Renal cortical epithelial cell (primary cell): ENCODE results near the gene CAP2. TPM values are rescaled to one million over a fixed set of nuclear protein-coding genes. Genes with fewer than 3 reads are reported as not detected.
"Not testable (repeated sequence)": the region's sequence is repeated elsewhere in the genome, so short reads cannot be mapped to it uniquely, and the experiment has no call there.

Experiments used
- DNase-seq: peaks from one replicate; pipeline ENCODE4 v3.0.0-alpha.2; 2011; ENCODE audit warnings: low read depth
- total RNA-seq: library from RNA; depleted of rRNA; stranded (reverse); fragments of >200 nt; gene quantifications from 2 replicates; pipeline ENCODE4 v1.2.3, GENCODE V29; 2014

CAP2 gene
- total RNA-seq, 1 donor from 2014 or later, result 13.1 TPM

DNA sequence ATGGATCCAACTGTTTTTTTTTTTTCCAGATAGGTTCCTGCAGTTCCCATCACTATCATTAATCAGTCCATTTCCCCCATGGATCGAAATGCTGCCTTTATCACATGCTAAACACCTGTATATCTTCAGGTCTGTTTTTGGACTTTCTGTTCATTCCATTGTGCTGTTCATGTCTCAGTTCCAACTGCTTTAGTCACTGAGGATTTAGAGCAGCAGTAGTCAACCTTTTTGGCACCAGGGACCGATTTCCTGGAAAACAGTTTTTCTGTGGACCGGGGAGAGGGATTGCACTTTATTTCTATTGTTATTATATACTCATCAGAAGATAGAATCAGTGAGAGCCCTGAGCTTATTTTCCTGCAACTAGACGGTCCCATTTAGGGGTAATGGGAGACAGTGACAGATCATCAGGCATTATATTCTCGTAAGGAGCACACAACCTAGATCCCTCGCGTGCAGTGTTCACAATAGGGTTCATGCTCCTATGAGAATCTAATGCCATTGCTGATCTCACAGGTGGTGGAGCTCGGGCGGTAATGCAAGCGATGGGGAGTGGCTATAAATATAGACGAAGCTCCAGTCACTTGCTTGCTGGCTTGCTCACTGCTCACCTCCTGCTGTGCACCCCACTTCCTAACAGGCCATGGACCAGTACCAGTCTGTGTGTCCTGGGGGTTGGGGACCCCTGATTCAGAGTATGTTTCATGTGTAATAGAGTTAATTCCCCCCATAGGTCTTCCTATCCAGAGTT is 46.0 kb downstream of the CAP2 start:
- DNase-seq, result no peak

DNA sequence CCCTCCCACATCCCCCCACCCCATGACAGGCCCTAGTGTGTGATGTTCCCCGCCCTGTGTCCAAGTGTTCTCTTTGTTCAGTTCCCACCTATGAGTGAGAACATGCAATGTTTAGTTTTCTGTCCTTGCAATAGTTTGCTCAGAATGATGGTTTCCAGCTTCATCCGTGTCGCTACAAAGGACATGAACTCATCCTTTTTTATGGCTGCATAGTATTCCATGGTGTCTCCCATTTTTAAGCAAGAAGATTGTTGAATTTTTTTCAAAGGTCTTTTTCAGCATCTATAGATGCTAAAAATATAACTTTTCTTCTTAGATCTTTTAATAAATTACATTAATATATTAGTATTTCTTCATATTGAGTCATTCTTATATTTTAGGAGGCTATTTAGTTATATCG is 47.4 kb downstream of the CAP2 start:
- DNase-seq, result not testable (repeated sequence)

DNA sequence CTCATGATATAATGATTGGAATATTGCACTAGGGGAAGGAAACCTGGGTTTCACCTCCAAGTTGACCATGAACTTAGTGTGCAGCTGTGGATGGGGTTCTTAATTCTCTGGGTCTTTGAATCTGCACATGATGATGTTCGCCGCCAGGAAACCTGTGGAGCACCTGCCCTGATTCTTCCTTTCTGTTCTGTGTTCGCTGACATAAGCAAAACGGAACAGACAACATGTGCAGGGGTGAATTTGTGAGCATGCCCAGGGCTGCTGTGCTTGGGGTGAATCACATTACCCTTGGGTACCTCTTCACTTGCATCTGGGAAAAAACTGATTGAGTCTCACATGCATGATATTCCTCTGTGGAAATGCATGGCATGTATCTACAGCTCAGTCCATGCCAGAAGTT is 48.8 kb downstream of the CAP2 start:
- no peak for DNase-seq

DNA sequence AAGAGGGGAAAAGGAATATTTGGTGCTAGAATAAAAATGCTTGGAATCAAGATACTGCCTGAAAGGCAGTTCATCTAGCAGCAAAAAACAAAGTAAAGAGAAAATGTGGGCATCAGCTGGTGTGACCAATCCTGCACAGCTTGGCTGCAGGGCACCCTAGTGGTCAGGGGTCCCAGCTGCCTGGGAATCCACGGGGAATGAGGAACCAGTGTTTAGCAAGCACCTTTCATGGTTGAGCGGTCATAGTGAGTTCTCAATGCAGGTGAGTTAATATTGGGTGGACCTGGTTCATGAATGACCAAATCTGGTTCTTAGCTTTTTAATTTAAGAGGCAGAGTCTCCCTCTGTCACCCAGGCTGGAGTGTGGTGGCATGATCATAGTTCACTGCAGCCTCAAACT is 53.3 kb downstream of the CAP2 start:
- peak; percentile 63 for DNase-seq

DNA sequence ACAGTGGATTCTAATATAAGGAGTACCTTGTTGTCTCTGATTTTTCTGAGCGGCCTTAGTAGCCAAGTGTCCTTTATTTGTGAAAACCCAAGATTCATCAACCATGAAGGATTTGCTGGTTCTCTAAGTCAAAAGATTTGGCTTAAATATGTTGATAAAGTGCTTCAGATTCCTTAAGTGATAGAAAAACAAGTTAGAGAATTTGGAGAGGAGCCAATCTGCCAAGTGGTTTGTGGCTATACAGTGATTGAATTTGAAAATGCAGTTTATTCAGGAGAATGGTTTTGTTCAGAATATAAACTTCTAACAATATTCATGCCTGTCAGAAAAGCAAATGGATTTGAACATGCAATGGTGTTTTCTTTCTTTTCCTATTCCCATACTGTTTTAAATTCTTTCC is 54.8 kb downstream of the CAP2 start:
- peak; percentile 72 for DNase-seq

DNA sequence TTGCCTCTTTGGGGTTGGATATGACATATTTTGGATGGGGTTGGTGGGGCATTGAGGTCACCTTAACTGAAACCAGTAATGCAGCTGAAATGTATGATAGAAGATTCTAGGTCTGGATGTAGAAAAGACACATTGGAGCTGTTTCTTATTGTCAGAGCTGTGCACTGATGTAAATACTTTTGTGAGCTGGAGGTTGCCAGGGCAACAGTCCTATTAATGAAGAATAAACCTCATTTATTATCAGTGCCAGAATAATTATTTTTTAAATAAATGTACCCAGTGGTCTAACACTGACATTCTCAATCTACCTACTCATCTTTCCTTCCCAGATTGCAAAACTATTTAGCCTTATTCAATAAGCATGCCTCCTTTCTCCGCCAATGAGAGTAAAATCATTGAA is 57.0 kb downstream of the CAP2 start:
- DNase-seq, result no peak

DNA sequence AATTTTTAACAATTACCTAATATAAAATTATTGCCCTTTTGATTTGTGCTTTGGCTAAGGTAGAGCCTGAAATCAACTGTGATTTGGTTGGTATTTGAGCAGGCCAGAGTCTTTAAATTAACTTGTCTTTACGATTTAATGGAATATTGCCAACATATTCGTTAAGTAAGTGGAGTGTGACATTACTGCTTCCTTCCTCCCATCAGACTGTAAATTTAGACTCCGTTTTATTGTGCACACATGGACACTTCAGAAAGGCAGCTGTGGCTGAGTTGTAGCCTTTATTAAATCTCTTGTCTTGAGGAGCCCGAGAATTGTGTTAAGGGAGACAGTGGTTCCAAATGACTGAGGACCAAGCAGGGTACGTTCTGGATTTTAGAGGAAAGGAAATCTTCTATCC is 57.4 kb downstream of the CAP2 start:
- no peak for DNase-seq

DNA sequence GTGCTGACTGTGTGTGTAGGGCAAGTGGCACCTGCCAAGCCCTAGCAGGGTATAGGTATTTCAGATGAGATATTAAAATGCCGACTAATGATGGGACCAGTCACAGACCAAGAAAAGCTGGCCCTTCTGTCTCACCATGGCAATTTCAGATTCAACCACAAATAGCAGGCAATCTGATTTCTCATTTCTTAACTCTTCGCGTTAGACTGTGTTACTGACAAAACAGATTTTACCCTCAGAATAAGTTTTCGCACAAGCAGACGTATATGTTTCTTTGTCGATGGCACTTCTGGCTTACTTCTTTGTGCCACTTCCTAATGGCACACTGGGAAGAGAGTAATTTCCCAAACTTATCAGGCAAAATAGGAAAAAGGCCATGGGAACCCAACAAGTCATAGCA is 58.7 kb downstream of the CAP2 start:
- DNase-seq, result no peak

DNA sequence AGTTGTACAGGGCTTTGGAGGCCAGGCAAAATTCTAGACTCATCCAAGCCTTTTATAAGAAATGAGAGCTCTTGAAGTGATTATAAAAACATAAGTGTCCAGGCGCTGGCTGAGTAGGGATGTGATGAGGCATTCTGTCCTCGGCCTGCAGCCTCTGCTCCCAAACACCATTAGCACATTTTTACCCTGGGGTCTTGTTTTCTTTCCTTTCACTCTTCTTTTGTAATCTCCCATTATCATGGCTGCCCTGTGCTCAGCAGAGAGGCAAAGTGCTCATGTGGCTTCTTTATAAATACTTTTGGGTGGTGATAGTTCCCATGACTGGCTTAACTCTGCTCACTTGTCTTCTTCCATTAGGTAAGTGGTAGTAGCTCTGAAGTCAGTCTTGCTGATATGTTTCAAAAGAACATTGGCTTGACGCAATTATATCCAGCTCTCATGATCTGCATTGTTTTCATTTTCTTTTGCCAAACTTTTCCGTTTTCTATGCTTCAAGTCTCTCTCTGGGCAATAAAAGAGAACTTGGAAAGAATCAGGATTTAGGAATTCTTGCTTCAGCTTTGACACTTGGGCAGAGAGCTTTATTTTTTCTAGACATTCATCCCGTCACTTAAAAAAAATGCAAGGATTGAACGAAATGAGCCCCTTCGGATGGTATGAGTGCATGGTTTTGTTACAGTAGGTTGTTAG is 61.1 kb downstream of the CAP2 start:
- no peak for DNase-seq

DNA sequence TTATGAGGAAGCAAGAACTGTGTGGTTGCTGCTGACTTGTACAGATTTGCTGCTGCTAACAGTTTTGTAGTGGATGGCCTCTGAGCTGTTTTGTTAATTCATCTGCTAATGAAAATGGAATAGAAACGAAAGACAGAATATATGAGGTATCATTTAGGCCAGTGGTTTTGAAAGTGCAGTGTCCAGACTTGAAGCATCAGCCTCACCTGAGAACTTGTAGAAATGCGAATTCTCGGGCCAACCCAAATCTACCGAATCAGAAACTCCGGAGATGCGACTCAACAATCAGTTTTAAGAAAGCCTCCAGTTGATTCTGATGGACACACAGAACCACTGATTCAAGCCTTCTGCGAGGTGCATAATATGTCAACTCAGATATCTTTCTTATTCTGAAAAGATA is 62.5 kb downstream of the CAP2 start:
- no peak for DNase-seq

DNA sequence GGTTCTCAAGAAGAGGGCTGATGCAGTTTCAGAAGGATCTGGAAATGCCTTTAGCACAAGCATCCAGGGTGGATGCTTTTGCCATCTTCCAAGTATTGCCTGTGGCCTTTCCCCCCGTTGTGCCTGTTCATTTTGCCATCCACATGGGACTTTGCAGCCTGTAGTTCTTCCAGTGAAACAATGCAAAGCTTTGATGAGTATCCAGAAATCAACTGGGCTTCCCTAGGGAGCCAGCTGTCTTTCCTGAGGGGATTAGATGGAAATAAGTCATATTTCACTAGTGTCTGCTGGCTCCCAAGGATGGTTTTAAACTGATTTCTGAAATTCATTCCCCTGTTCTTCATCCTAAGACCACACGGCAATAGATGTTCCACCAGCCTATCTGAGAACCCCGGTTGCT is 63.3 kb downstream of the CAP2 start:
- no peak for DNase-seq

DNA sequence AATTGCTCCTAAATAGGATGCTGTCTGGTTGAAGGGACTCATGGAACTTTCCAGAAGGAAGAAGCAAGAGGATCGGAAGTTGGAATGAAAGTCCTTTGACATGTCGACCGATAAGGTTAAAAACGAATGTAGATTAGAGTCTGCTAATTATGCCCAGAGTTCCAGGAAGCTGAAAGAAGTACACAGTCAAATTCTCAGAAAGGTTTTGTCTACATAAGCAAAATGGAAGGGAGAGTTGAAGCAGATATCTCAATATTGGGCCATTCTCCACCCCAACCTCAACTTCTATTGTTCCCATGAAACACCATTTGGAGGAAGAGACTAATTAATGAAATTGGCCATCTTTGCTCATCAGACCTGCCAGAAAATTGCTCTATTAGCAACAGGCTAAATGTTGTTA is 64.0 kb downstream of the CAP2 start:
- no peak for DNase-seq

DNA sequence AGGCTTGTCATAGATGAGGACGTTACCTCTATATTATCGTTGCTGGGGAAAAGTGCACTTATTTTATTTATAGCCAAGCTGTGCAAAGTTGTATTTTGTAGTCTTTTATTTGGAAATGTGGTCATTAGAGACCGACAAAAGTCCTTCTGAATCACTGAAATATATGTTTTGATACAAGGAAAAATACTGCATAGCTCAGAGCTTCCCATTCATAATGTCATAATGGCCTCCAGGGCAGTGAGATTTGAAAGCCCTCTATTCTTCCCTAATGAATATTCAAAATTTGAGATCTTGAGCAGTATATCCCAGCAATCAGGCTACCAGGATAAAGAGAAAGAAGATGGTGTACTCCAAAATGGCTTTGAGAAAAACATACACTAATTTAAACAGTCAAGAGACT is 64.6 kb downstream of the CAP2 start:
- no peak for DNase-seq

DNA sequence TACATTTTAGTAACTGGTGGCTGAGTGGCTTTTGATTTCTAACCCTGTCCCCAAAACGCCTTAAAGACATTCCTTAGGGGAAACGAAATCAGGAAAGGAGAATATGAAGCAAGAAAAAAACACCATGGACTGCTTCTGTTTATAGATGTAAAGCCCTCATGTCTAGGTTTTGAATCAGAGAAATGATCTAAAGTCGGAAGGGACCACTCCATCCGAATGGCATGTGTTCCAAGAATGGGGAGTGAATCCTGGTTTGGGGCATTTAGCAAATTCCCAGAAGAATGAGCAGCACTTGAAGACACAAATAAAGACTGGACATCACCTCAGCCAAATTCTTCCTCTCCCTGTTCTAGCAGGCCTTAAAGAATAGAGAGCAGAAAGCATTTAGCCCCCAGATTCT is 65.6 kb downstream of the CAP2 start:
- DNase-seq, result no peak

DNA sequence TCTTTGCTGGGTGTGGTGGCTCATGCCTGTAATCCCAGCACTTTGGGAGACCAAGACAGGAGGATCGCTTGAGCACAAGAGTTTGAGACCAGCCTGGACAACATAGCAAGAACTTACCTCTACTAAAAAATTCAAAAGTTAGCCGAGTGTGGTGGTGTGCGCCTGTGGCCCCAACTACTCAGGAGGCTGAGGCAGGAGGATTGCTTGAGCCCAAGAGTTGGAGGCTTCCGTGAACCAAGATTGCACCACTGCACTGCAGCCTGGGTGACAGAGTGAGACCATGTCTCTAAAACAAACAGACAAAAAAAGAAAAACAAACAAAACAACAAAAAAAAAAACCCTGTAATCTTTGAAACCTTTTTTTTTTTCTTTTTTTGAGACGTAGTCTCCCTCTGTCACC is 67.5 kb downstream of the CAP2 start:
- no peak for DNase-seq

DNA sequence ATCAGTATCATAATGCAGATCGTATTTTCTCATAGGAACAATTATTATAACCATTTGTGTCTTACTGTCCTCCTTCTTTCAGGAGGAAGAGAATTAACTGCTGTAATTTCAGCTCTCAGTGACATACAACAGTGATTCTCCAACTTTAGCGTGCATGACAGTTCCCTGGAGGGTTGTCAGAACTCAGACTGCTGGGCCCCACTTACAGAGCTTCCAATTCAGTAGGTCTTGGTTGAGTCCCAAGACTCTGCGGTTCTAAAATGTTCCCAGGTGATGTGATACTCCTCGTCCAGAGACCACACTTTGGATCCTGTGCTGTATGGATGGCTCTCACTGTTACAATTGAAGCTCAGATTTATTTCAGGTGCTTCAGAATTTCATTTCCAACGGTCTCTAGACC is 72.8 kb downstream of the CAP2 start:
- DNase-seq, result no peak

DNA sequence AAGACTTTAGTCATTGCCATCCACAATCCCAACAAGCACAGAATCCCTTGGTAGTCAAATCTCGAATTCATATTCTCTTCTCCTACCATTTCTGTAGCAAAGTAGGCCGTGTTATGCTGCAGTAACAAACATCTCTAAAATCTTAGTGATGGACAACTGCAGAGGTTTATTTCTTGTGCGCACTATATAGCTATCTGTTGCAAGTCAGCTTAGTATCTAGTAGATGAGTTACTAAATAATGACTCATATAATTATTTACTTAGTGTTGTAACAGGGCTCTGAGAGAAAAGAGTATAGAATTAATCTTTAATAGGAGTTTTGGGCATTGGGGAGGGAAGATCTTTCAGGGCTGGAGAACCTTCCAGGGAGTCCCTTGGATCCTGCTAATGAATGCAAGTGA is 73.3 kb downstream of the CAP2 start:
- peak; percentile 81 for DNase-seq

DNA sequence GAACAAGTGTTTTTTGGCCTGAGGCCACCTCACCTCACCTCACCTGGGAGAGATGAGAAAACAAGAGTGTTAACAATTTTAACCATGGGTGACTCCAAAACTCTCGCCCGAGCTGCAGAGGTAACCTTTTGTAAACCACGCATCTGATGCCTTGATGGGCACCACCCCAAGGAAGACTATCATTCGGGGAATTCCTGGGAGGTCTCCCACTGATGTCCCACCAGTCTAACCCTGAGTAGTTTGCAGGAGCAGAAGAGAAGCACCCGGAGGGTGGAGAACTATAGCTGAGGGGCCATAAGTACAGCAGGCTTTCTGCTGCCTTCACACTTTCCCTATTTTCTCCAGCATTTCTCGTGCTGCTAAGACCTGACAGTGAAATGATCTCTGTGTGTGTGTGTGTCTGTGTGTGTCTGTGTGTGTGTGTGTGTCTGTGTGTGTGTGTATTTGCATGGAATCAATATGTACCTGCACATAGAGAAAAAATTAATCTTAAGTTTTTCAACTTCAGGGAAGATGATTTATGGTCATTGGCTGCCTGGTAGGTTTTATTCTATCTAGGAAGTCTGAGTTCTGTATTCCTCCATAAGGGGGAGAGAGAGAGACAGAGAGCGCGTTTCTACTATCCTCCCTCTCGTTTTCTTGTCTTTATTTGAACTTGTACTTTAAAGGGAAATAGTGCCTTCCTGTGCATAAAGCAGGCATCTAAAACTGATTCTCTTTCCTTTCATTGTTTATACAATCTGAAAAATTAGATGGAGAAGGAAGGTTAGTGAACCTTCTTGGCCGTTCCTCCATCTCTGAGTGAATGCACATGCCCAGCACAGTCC is 75.8 kb downstream of the CAP2 start:
- DNase-seq, result no peak

DNA sequence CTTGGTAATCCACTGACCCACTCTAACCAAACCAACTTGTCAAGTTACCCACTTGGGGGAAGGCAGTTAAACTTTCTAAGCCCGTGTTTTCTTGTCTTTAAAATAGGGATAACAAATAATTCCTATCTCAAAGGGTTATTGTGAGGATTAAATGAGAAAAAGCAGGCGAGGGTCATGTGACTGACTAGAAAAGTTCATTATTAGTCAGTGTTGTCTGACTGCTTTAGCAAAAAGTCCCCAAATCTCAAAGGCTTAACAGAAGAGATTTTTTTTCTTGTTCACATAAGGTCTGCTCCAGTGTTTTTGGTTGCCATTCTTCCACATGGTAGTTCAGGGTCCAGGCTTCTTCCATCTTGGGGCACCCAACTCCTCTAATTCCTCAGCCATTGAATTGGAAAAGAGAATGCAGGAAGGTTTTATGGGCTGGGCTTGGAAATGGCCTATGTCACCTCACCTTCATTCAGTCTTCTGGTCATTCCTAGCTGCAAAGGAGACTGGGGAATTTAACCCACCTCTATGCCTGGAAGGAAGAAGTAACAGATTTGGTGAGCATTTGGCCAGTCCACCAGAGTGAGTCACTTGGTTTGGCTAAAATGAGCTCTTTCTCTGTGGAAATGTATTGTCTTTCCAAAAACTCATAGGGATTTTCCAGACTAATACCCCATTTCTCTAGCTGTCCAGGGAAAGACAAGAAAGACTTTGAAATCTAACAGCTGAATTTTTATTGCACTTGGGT is 77.0 kb downstream of the CAP2 start:
- DNase-seq, result no peak

DNA sequence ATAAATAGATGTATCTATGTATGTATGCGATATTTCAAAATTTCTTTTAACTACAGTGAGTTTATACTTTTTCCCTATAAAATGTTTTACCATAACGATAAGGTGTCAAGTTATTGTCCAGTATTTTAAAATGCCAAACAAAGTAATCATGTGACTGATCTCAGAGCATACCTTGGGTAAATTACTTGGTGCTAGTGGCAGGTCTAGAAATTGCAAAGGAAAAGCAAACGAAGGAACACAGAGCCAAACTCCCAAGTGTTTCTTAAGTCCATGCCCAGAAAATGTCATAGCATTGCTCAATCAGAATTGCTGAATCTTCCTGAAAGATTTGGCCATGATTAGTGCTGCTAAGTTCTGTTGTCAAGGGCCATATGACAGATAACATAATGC is 77.5 kb downstream of the CAP2 start:
- peak; percentile 66 for DNase-seq

DNA sequence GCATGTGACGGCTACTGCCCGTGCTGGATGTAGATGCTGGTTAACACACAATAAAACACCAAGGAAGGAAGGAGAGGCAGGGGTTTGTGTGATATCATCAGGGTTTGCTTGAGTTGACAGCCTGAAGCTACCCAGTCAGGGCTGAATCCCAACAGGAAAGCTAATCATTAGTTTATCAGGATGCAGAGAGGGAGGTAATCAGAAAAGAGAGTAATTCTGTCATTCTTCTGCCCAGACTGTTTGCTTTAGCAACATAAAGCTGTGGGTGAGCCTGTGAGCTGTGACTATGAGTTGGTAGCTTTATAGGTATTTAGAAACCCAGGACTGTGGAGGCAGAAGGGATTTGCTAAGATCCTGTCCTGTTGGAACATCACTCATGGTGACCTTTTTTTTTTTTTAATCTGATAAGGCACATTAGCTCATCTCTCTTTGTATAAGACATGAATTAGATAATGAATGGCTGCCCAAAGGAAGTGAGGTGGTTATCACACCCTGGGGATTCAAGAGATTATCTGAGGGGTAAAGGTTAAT is 79.3 kb downstream of the CAP2 start:
- DNase-seq, result peak; percentile 91

DNA sequence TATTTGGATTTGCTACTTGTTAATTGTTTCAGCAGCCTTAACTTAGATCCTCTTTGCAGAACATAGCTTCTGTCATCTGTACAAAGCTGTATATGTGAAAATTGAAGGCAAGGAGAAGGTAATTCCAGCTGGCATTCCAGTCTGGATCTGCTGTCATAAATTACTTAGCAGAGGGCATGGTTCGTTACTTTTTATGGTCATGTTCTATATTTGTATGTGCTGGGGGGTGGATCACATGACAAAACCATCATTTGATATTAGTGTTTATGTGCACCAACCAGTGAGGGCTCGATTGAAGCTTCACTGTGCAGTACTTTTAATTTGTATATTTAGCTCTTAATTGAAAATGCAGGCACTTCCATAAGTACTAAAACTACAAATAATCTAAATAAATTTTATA is 80.2 kb downstream of the CAP2 start:
- DNase-seq, result peak; percentile 65
